CD14-positive monocyte (primary cell): Measurements from ENCODE around the gene IL17C. TPM values are rescaled to one million over a fixed set of nuclear protein-coding genes. Genes with fewer than 3 reads are reported as not detected.

Experiments
- DNase-seq, 3 donors: peaks; one replicate each; pipeline ENCODE4 v3.0.0-alpha.2; 2011 to 2022
- H2AFZ ChIP-seq: 2 replicates; pipeline ENCODE4 v1.6.0; 2012; ENCODE audit warnings: mild to moderate bottlenecking, low read depth, low read length, inconsistent platforms; ENCODE audit not compliant: insufficient read depth, poor library complexity, severe bottlenecking
- H3K27ac ChIP-seq, 2 donors: 1 replicate in 1 of 2; 2 replicates in 1 of 2; pipeline ENCODE4 v1.5.1; 2012 to 2013; ENCODE audit warnings: low read length in 2 of 2, control low read depth in 1 of 2, inconsistent platforms in 1 of 2, low read depth in 1 of 2, mild to moderate bottlenecking in 1 of 2
- H3K27me3 ChIP-seq, 2 donors: one replicate each; pipeline versions ENCODE4 v1.6.0 to v1.6.1; 2011 to 2013; ENCODE audit warnings: low read length in 2 of 2; ENCODE audit not compliant: control insufficient read depth in 2 of 2, insufficient read depth in 2 of 2
- H3K36me3 ChIP-seq, 2 donors: replicated peaks in 1 of 2; 1 replicate in 1 of 2; 2 replicates in 1 of 2; pipeline versions ENCODE4 v1.5.1 to v1.6.1; 2012 to 2013; ENCODE audit warnings: low read length in 2 of 2, control low read depth in 1 of 2, inconsistent platforms in 1 of 2, mild to moderate bottlenecking in 1 of 2; ENCODE audit not compliant: insufficient read depth in 2 of 2, control insufficient read depth in 1 of 2
- H3K4me1 ChIP-seq, 2 donors: 1 replicate in 1 of 2; 2 replicates in 1 of 2; pipeline versions ENCODE4 v1.5.1 to v1.6.1; 2012 to 2013; ENCODE audit warnings: low read length in 2 of 2, control low read depth in 1 of 2, inconsistent platforms in 1 of 2, mild to moderate bottlenecking in 1 of 2, moderate library complexity in 1 of 2; ENCODE audit not compliant: insufficient read depth in 2 of 2, control insufficient read depth in 1 of 2
- H3K4me2 ChIP-seq: replicated peaks from 2 replicates; pipeline ENCODE3; 2012; ENCODE audit warnings: low read length, moderate library complexity, mild to moderate bottlenecking; ENCODE audit not compliant: poor library complexity, severe bottlenecking; ENCODE audit errors: extremely low read depth
- H3K4me3 ChIP-seq, 3 experiments: fragments of 200-600 bp in 1 of 3; sonication (generic) in 1 of 3; replicated peaks in 1 of 3; 1 replicate in 2 of 3; 2 replicates in 1 of 3; pipeline ENCODE4 v1.5.1; 2011 to 2013; ENCODE audit warnings: low read length in 3 of 3, mild to moderate bottlenecking in 3 of 3, control low read depth in 2 of 3, low read depth in 2 of 3, inconsistent platforms in 1 of 3, moderate library complexity in 1 of 3
- H3K79me2 ChIP-seq: 2 replicates; pipeline ENCODE4 v1.6.0; 2012; ENCODE audit warnings: mild to moderate bottlenecking, control low read depth, inconsistent platforms, low read length, moderate library complexity; ENCODE audit not compliant: insufficient read depth
- H3K9ac ChIP-seq: 2 replicates; pipeline ENCODE4 v1.6.0; 2017; ENCODE audit warnings: low read length, mild to moderate bottlenecking; ENCODE audit not compliant: insufficient read depth, poor library complexity, severe bottlenecking
- H3K9me3 ChIP-seq, 2 donors: replicated peaks in 1 of 2; 1 replicate in 1 of 2; 2 replicates in 1 of 2; pipeline versions ENCODE4 v1.5.1 to v1.6.1; 2012 to 2013; ENCODE audit warnings: low read length in 2 of 2, control low read depth in 1 of 2; ENCODE audit not compliant: control insufficient read depth in 1 of 2, insufficient read depth in 1 of 2
- H4K20me1 ChIP-seq: 2 replicates; pipeline ENCODE4 v1.6.0; 2012; ENCODE audit warnings: mild to moderate bottlenecking, low read length, control low read depth, moderate library complexity; ENCODE audit not compliant: insufficient read depth
- H3K27ac Mint-ChIP-seq, 7 donors: one replicate each; pipeline ENCODE4 v1.8.0; 2020; ENCODE audit warnings: mild to moderate bottlenecking in 7 of 7, mixed read lengths in 7 of 7, moderate library complexity in 6 of 7, inconsistent platforms in 2 of 7
- H3K27me3 Mint-ChIP-seq, 3 donors: one replicate each; pipeline ENCODE4 v1.8.0; 2021 to 2022; ENCODE audit warnings: low read depth in 3 of 3, mild to moderate bottlenecking in 3 of 3, mixed read lengths in 3 of 3, moderate library complexity in 3 of 3, inconsistent platforms in 1 of 3
- H3K36me3 Mint-ChIP-seq, 2 donors: one replicate each; pipeline ENCODE4 v1.8.0; 2020; ENCODE audit warnings: mixed read lengths in 2 of 2, inconsistent platforms in 1 of 2, mild to moderate bottlenecking in 1 of 2
- H3K4me1 Mint-ChIP-seq: one replicate; pipeline ENCODE4 v1.8.0; 2020; ENCODE audit warnings: mild to moderate bottlenecking, mixed read lengths
- H3K4me3 Mint-ChIP-seq, 2 donors: one replicate each; pipeline ENCODE4 v1.8.0; 2020; ENCODE audit warnings: mild to moderate bottlenecking in 2 of 2, mixed read lengths in 2 of 2, moderate library complexity in 1 of 2
- H3K9me3 Mint-ChIP-seq, 7 donors: one replicate each; pipeline ENCODE4 v1.8.0; 2020 to 2022; ENCODE audit warnings: mixed read lengths in 7 of 7, mild to moderate bottlenecking in 6 of 7, moderate library complexity in 6 of 7, inconsistent platforms in 2 of 7
- WGBS: methylation state at CpG from one replicate; pipeline ENCODE4 v1.1.5; 2013; ENCODE audit warnings: missing lambda C conversion rate; ENCODE audit not compliant: insufficient coverage; 5-methylcytosine and 5-hydroxymethylcytosine counted together
- intact Hi-C, 2 donors: fragments of 100-400 bp; cut with micrococcal nuclease; formaldehyde crosslinking; loops; one replicate each; pipeline versions ENCODE4 v1.15.0 to v1.15.1; 2023
- polyA plus RNA-seq, 3 donors: library from polyadenylated mRNA; depleted of rRNA in 1 of 3; unstranded in 2 of 3; stranded (reverse) in 1 of 3; fragments of 300-500 nt in 2 of 3; fragments of >200 nt in 1 of 3; fragmentation: Illumina TruSeq in 2 of 3; gene quantifications; 1 replicate in 2 of 3; 2 replicates in 1 of 3; pipeline ENCODE4 v1.2.3, GENCODE V29; 2012 to 2021
- TF ChIP-seq, protein P1 (sequence below): fragments of 200-600 bp; IDR thresholded peaks from one replicate; pipeline ENCODE4 v1.8.0; 2022; ENCODE audit warnings: antibody characterized with exemption, mild to moderate bottlenecking

The IL17C gene
- polyA plus RNA-seq, 3 donors = 0.08 TPM; not detected in 2

DNA sequence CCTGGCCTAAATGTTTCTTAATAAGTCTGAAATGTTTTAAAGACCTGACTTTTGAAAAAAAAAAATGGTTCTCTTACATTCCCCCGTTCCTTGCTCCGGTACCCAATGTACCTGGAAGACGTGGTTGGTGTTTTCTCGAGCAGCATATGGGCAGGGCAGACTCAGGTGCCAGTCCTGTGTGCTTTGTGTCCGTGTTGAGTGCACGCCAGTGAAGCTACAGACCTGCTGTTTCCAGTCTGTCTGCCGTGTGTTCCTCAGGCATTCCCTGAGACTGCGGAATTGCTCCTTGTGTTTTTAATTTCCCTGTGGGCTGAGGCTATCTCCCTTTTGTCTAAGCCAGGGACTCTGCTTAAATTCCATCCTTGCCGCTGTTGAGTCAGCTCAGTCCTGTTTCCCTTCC is 11.7 kb upstream of the IL17C start:
- intact Hi-C loops = no loop called here
- Histone ChIP-seq H3K4me2 (no peak overlapping the region), H3K79me2 (no peaks in the 10 kb centered on the region), H3K27ac (no peak overlapping the region), H3K4me3 (no peak overlapping the region), H3K4me1 (no peaks in the 10 kb centered on the region), H3K9me3 (no peaks in the 10 kb centered on the region), H3K36me3 (peaks cover 78 to 95% of the 10 kb centered on the region in 2 donors), H4K20me1 (peaks cover 12% of the 10 kb centered on the region), H3K9ac (no peak overlapping the region), H2AFZ (no peak overlapping the region), H3K27me3 (no peaks in the 10 kb centered on the region)
- Mint-ChIP-seq H3K4me3 (no peak overlapping the region), H3K9me3 (no peaks in the 10 kb centered on the region), H3K27me3 (peaks cover 0 to 6% (median 2%) of the 10 kb centered on the region in 3 donors), H3K4me1 (no peaks in the 10 kb centered on the region), H3K36me3 (peaks cover 86 to 98% of the 10 kb centered on the region in 2 donors), H3K27ac (no peak overlapping the region)
- no peak for DNase-seq
- TF ChIP-seq, protein P1, sequence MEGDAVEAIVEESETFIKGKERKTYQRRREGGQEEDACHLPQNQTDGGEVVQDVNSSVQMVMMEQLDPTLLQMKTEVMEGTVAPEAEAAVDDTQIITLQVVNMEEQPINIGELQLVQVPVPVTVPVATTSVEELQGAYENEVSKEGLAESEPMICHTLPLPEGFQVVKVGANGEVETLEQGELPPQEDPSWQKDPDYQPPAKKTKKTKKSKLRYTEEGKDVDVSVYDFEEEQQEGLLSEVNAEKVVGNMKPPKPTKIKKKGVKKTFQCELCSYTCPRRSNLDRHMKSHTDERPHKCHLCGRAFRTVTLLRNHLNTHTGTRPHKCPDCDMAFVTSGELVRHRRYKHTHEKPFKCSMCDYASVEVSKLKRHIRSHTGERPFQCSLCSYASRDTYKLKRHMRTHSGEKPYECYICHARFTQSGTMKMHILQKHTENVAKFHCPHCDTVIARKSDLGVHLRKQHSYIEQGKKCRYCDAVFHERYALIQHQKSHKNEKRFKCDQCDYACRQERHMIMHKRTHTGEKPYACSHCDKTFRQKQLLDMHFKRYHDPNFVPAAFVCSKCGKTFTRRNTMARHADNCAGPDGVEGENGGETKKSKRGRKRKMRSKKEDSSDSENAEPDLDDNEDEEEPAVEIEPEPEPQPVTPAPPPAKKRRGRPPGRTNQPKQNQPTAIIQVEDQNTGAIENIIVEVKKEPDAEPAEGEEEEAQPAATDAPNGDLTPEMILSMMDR = no peak
- 97% methylated on average over 9 of the region's 9 CpGs for WGBS

DNA sequence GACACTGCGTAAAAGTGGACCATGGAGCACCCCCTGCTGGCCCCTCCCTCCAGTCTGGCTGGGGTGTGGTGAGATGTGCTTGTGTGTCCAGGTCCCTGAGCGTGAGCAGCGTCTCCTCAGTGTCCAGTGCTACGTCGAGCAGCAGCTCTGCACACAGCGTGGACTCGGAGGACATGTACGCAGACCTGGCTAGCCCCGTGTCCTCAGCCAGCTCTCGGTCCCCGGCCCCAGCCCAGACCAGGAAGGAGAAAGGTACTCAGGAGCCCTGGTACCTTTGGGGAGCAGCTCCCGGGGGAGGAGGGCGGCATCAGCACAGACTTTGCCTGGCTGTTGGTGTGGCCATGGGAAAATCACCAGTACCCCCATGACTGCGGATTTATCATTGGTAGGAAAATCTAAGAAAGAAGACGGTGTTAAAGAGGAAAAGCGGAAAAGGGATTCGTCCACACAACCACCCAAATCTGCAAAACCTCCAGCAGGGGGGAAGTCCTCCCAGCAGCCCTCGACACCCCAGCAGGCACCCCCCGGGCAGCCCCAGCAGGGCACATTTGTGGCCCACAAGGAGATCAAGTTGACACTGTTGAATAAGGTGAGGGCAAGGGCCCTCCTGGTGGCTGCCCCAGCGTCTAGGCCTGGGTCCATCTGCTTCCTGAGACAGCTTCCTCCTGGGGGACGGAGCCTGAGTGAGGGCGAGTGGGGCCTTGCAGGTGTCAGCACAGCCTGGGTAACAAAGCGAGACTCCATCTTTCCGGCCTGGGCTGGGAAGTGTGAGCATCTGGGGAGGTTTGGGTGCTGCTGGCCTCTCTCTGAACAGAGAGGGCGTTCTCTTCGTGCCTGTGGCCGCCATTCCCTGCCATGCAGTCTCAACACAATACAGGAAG is 10.6 kb upstream of the IL17C start:
- Mint-ChIP-seq H3K9me3 (no peaks in the 10 kb centered on the region), H3K4me1 (no peaks in the 10 kb centered on the region), H3K27me3 (peaks cover 0 to 6% (median 2%) of the 10 kb centered on the region in 3 donors), H3K4me3 (no peak overlapping the region), H3K36me3 (peaks cover 82 to 98% of the 10 kb centered on the region in 2 donors), H3K27ac (peak overlapping the region in 1 of 7 donors; percentile 45)
- intact Hi-C loops = no loop called here
- H3K79me2 ChIP-seq = no peaks in the 10 kb centered on the region
- no peaks in the 10 kb centered on the region for H3K27me3 ChIP-seq
- no peaks in the 10 kb centered on the region for H3K4me1 ChIP-seq
- TF ChIP-seq, protein P1 = no peak
- no peak for DNase-seq
- H3K9me3 ChIP-seq = no peaks in the 10 kb centered on the region
- H3K9ac ChIP-seq = no peak overlapping the region
- H3K27ac ChIP-seq = no peak overlapping the region
- H2AFZ ChIP-seq = no peak overlapping the region
- WGBS = 90% methylated on average over 18 of the region's 27 CpGs
- no peak overlapping the region for H3K4me3 ChIP-seq
- peaks cover 76 to 94% of the 10 kb centered on the region in 2 donors for H3K36me3 ChIP-seq
- H4K20me1 ChIP-seq = peaks cover 8% of the 10 kb centered on the region
- no peak overlapping the region for H3K4me2 ChIP-seq
